ENCODE data around the gene UBE2J2.

DNA sequence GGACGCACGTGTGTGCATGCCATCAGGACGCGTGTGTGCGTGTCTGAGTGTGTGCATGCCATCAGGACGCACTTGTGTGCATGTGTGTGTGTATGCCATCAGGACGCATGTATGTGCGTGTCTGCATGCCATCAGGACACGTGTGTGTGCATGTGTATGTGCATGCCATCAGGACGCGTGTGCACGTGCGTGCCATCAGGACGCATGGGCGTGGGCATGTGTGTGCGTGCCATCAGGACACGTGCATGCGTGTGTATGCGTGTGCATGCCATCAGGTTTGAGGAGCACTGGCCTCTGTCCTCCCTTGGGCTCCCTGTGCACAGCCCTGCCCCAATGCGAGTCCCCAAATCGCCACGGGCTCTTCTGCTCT lies 14.6 kb downstream of the UBE2J2 start:
- TF ChIP-seq POLR2A (IDR thresholded peaks at IDR 0.05; ENCODE audit: low read depth, low read length) (no peak), POLR2AphosphoS5 (IDR thresholded peaks at IDR 0.05; ENCODE audit: low read depth, low read length) (peak; percentile 45; the same call in 1 of the 2 replicates)
